K562 treated with DMSO at 1 percent for 12 hours (cell line): ENCODE measurements around the gene FAM25A. TPM values are rescaled to one million over a fixed set of nuclear protein-coding genes. Genes with fewer than 3 reads are reported as not detected.

Experiments used
- total RNA-seq: library from RNA; unstranded; fragments of 300-600 nt; gene quantifications from 2 replicates; pipeline ENCODE4 v1.2.3, GENCODE V29; 2022; ENCODE audit not compliant: insufficient read depth

FAM25A gene
- total RNA-seq, result not detected in 2 replicates

GRCh38 chr10:87020056-87020455, at the start of gene FAM25A:
Gene FAM25A (plus strand): TSS chr10:87020294. CDS start chr10:87020325, 31 bp downstream.

Other genes with a start within 250 kb of the FAM25A start
- 0.28 and 1.0 TPM in 2 replicates for gene MMRN2, start 62.7 kb upstream of the FAM25A start, total RNA-seq
- gene SNCG, start 61.7 kb upstream of the FAM25A start, total RNA-seq, result 36.6 and 68.1 TPM in 2 replicates
- gene ADIRF, start 51.8 kb upstream of the FAM25A start, total RNA-seq, result not detected in 2 replicates
- 32.1 and 68.8 TPM in 2 replicates for gene GLUD1, start 74.5 kb downstream of the FAM25A start, total RNA-seq
- 5.0 and 13.9 TPM in 2 replicates for gene SHLD2, start 74.9 kb downstream of the FAM25A start, total RNA-seq
- 2.1 and 4.6 TPM in 2 replicates for gene NUTM2A, start 205.2 kb downstream of the FAM25A start, total RNA-seq